ENCODE results near the gene NEK9. TPM values are rescaled to one million over a fixed set of nuclear protein-coding genes. Genes with fewer than 3 reads are reported as not detected.

The NEK9 gene
- total RNA-seq, 1 experiment from 2014 or later, result 29.6 TPM

GRCh38 chr14:75126121-75126544 lies 715 bp downstream of the NEK9 start:
- CTCF ChIA-PET, result interaction anchor here (0.6 to 1.0 kb wide), 3 partner anchors 37 to 361 kb away, joined by 4 to 8 read pairs (median 6); no protein-coding TSS in a partner anchor
- H3K27me3 ChIP-seq (ENCODE audit: low read length), result no peaks in the 10 kb centered on the region
- H3F3A ChIP-seq (ENCODE audit: low read length, unreplicated experiment), result no peaks in the 10 kb centered on the region
- no peak for DNase-seq
- peak overlapping the region; percentile 82 for H3K4me3 ChIP-seq (ENCODE audit: low read length)
- peaks cover 22% of the 10 kb centered on the region for H3K79me2 ChIP-seq (ENCODE audit: low read length)
- peak overlapping the region; percentile 93 for H3K9ac ChIP-seq (ENCODE audit: low read length)
- no peaks in the 10 kb centered on the region; the same call in 1 of the 2 replicates for H3K36me3 ChIP-seq (ENCODE audit: low read depth, low read length)
- POLR2A ChIA-PET (ENCODE audit: unreplicated experiment), result interaction anchor here (0.6 kb wide), 1 partner anchor 179 kb away, joined by 4 read pairs; no protein-coding TSS in a partner anchor
- H3K4me1 ChIP-seq (ENCODE audit: insufficient read depth, low read length), result peaks cover 37% of the 10 kb centered on the region
- H3K27ac ChIP-seq (ENCODE audit: low read length), result peak overlapping the region; percentile 51
- no peak for ATAC-seq
- peak overlapping the region; percentile 99 for H2AFZ ChIP-seq (ENCODE audit: low read length)
- intact Hi-C loops (cut with micrococcal nuclease), result no loop called here
- no peaks in the 10 kb centered on the region for H3K9me2 ChIP-seq (replicated peaks; ENCODE audit: low read length)
- H4K20me1 ChIP-seq (ENCODE audit: low read length), result no peaks in the 10 kb centered on the region
- H3K9me3 ChIP-seq (ENCODE audit: low read length), result no peaks in the 10 kb centered on the region
- BruUV-seq (replicated peaks), result no TSS peak
- H3K4me2 ChIP-seq (ENCODE audit: low read length), result peak overlapping the region; percentile 89
- TF ChIP-seq EZH2phosphoT487 (IDR thresholded peaks at IDR 0.05; ENCODE audit: borderline replicate concordance, low read length), result no peak
- TF ChIP-seq CTCF (conservative IDR thresholded peaks at IDR 0.05; ENCODE audit: low read depth, low read length), result no peak
- no peak for TF ChIP-seq EZH2 (IDR thresholded peaks at IDR 0.05; ENCODE audit: low read length, unreplicated experiment)

GRCh38 chr14:75125617-75126016 lies 1.2 kb downstream of the NEK9 start:
- 0 out of 2 replicates have a peak, but pooled peaks have one; percentile 4 for ATAC-seq
- no peaks in the 10 kb centered on the region; the same call in 1 of the 2 replicates for H3K36me3 ChIP-seq (ENCODE audit: low read depth, low read length)
- peaks cover 22% of the 10 kb centered on the region for H3K79me2 ChIP-seq (ENCODE audit: low read length)
- DNase-seq, result peak; percentile 58
- peak overlapping the region; percentile 89 for H3K4me2 ChIP-seq (ENCODE audit: low read length)
- no peaks in the 10 kb centered on the region for H4K20me1 ChIP-seq (ENCODE audit: low read length)
- H3K9me2 ChIP-seq (replicated peaks; ENCODE audit: low read length), result no peaks in the 10 kb centered on the region
- BruUV-seq (replicated peaks), result no TSS peak
- no peak overlapping the region for H2AFZ ChIP-seq (ENCODE audit: low read length)
- peaks cover 42% of the 10 kb centered on the region for H3K4me1 ChIP-seq (ENCODE audit: insufficient read depth, low read length)
- H3K4me3 ChIP-seq (ENCODE audit: low read length), result peak overlapping the region; percentile 82
- POLR2A ChIA-PET (ENCODE audit: unreplicated experiment), result no interaction called here
- H3K27ac ChIP-seq (ENCODE audit: low read length), result no peak overlapping the region
- H3K27me3 ChIP-seq (ENCODE audit: low read length), result no peaks in the 10 kb centered on the region
- CTCF ChIA-PET, result interaction anchor here (0.6 kb wide), 1 partner anchor 38 kb away, joined by 6 read pairs; no protein-coding TSS in a partner anchor
- TF ChIP-seq EZH2 (IDR thresholded peaks at IDR 0.05; ENCODE audit: low read length, unreplicated experiment), result no peak
- no peak for TF ChIP-seq CTCF (conservative IDR thresholded peaks at IDR 0.05; ENCODE audit: low read depth, low read length)
- no peak for TF ChIP-seq EZH2phosphoT487 (IDR thresholded peaks at IDR 0.05; ENCODE audit: borderline replicate concordance, low read length)
- H3K9me3 ChIP-seq (ENCODE audit: low read length), result no peaks in the 10 kb centered on the region
- intact Hi-C loops (cut with micrococcal nuclease), result loop anchor here (2.0 kb wide), 1 partner anchor 169 kb away; no protein-coding TSS in a partner anchor
- H3F3A ChIP-seq (ENCODE audit: low read length, unreplicated experiment), result no peaks in the 10 kb centered on the region
- H3K9ac ChIP-seq (ENCODE audit: low read length), result no peak overlapping the region

- H3F3A ChIP-seq (ENCODE audit: low read length, unreplicated experiment), result no peaks in the 10 kb centered on the region
- H3K9me2 ChIP-seq (replicated peaks; ENCODE audit: low read length), result no peaks in the 10 kb centered on the region
- H4K20me1 ChIP-seq (ENCODE audit: low read length), result no peaks in the 10 kb centered on the region
- ATAC-seq, result peak; percentile 75
- H2AFZ ChIP-seq (ENCODE audit: low read length), result no peak overlapping the region
- H3K27ac ChIP-seq (ENCODE audit: low read length), result peak overlapping the region; percentile 39
- no TSS peak for BruUV-seq (replicated peaks)
- H3K4me1 ChIP-seq (ENCODE audit: insufficient read depth, low read length), result peaks cover 49% of the 10 kb centered on the region
- ChIA-PET CTCF (interaction anchor here (0.6 kb wide), 1 partner anchor 174 kb away, joined by 3 read pairs; no protein-coding TSS in a partner anchor), POLR2A (ENCODE audit: unreplicated experiment) (no interaction called here)
- no peaks in the 10 kb centered on the region for H3K9me3 ChIP-seq (ENCODE audit: low read length)
- H3K79me2 ChIP-seq (ENCODE audit: low read length), result peaks cover 22% of the 10 kb centered on the region
- no peaks in the 10 kb centered on the region for H3K27me3 ChIP-seq (ENCODE audit: low read length)
- no peak for TF ChIP-seq EZH2phosphoT487 (IDR thresholded peaks at IDR 0.05; ENCODE audit: borderline replicate concordance, low read length)
- TF ChIP-seq EZH2 (IDR thresholded peaks at IDR 0.05; ENCODE audit: low read length, unreplicated experiment), result no peak
- TF ChIP-seq CTCF (conservative IDR thresholded peaks at IDR 0.05; ENCODE audit: low read depth, low read length), result no peak
- no peak overlapping the region for H3K9ac ChIP-seq (ENCODE audit: low read length)
- intact Hi-C loops (cut with micrococcal nuclease), result loop anchor here (2.0 kb wide), 1 partner anchor 171 kb away; no protein-coding TSS in a partner anchor
- no peaks in the 10 kb centered on the region for H3K36me3 ChIP-seq (ENCODE audit: low read depth, low read length)
- DNase-seq, result peak; percentile 82
- no peak overlapping the region for H3K4me3 ChIP-seq (ENCODE audit: low read length)
- peak overlapping the region; percentile 61 for H3K4me2 ChIP-seq (ENCODE audit: low read length)
Observed at GRCh38 chr14:75123991-75124390, 2.9 kb downstream of the NEK9 start.
